Suprapubic skin (tissue), 3 donors: ENCODE measurements around the gene LPCAT1.

Experiments used
- CTCF ChIP-seq, 2 donors: fragments of 200-600 bp in 1 of 2; fragments of 450-650 bp in 1 of 2; sonication (generic) in 1 of 2; IDR thresholded peaks; one replicate each; pipeline ENCODE4 v1.5.1; 2016 to 2019; ENCODE audit warnings: antibody characterized with exemption in 2 of 2, mild to moderate bottlenecking in 1 of 2, moderate library complexity in 1 of 2
- POLR2A ChIP-seq, 2 donors: fragments of 450-650 bp; IDR thresholded peaks; one replicate each; pipeline ENCODE4 v1.6.1; 2017; ENCODE audit warnings: antibody characterized with exemption in 2 of 2, mild to moderate bottlenecking in 2 of 2, moderate library complexity in 2 of 2

GRCh38 chr5:1430121-1430795 lies 93.5 kb downstream of the LPCAT1 start:
- TF ChIP-seq CTCF (IDR thresholded peaks at IDR 0.05) (no peak), POLR2A (IDR thresholded peaks at IDR 0.05) (no peak)
